GM23338 (cell line): ENCODE results near the gene ITGA4. TPM values are rescaled to one million over a fixed set of nuclear protein-coding genes. Genes with fewer than 3 reads are reported as not detected.
A peak's percentile ranks its signal among the peaks of the same experiment; 100 is the strongest.

Source experiments
- ATAC-seq: fragments of 200-7000 bp; cut with Tn5 transposase; 3 replicates; pipeline ENCODE4 v1.9.1; 2020
- DNase-seq: peaks from one replicate; pipeline ENCODE4 v3.0.0-alpha.2; 2015; ENCODE audit warnings: low spot score
- H2AFZ ChIP-seq: fragments of 200-600 bp; sonication (generic); 2 replicates; pipeline ENCODE4 v1.8.0; 2016; ENCODE audit warnings: antibody characterized with exemption, mild to moderate bottlenecking, moderate library complexity
- H3F3A ChIP-seq: fragments of 200-600 bp; sonication (generic); replicated peaks from 2 replicates; pipeline ENCODE4 v1.8.0; 2017; ENCODE audit warnings: antibody characterized with exemption, mixed run types, low read depth
- H3K27ac ChIP-seq: fragments of 200-600 bp; sonication (generic); 2 replicates; pipeline ENCODE4 v1.6.1; 2016; ENCODE audit warnings: low read depth
- H3K27me3 ChIP-seq: fragments of 200-600 bp; sonication (generic); 2 replicates; pipeline ENCODE4 v1.8.0; 2016; ENCODE audit warnings: mild to moderate bottlenecking, mixed run types, moderate library complexity; ENCODE audit not compliant: insufficient read depth
- H3K36me3 ChIP-seq: fragments of 200-600 bp; sonication (generic); 2 replicates; pipeline ENCODE4 v1.8.0; 2016; ENCODE audit warnings: mild to moderate bottlenecking; ENCODE audit not compliant: insufficient read depth
- H3K4me1 ChIP-seq: fragments of 200-600 bp; sonication (generic); 2 replicates; pipeline ENCODE4 v1.8.0; 2016; ENCODE audit warnings: mild to moderate bottlenecking, moderate library complexity; ENCODE audit not compliant: insufficient read depth
- H3K4me2 ChIP-seq: fragments of 200-600 bp; sonication (generic); 2 replicates; pipeline ENCODE4 v1.7.1; 2017; ENCODE audit warnings: mixed run types
- H3K4me3 ChIP-seq: fragments of 200-600 bp; sonication (generic); 2 replicates; pipeline ENCODE4 v1.6.1; 2016; ENCODE audit warnings: mixed run types
- H3K79me2 ChIP-seq: fragments of 200-600 bp; sonication (generic); replicated peaks from 2 replicates; pipeline ENCODE4 v1.8.0; 2017; ENCODE audit warnings: mild to moderate bottlenecking; ENCODE audit not compliant: insufficient read depth
- H3K9me2 ChIP-seq: fragments of 200-600 bp; sonication (generic); 2 replicates; pipeline ENCODE4 v1.8.0; 2017; ENCODE audit not compliant: insufficient read depth
- H4K20me1 ChIP-seq: fragments of 200-600 bp; sonication (generic); replicated peaks from 2 replicates; pipeline ENCODE4 v1.8.0; 2017; ENCODE audit warnings: mild to moderate bottlenecking; ENCODE audit not compliant: insufficient read depth
- H3K27ac Mint-ChIP-seq: 2 replicates; pipeline ENCODE4 v1.8.0; 2020; ENCODE audit warnings: inconsistent platforms, mild to moderate bottlenecking, moderate library complexity, mixed read lengths
- H3K27me3 Mint-ChIP-seq: 3 replicates; pipeline ENCODE4 v1.8.0; 2022; ENCODE audit warnings: low read depth, mild to moderate bottlenecking, moderate library complexity, mixed read lengths, inconsistent platforms; ENCODE audit not compliant: insufficient read depth, poor library complexity
- H3K36me3 Mint-ChIP-seq: 3 replicates; pipeline ENCODE4 v1.8.0; 2021; ENCODE audit warnings: low read depth, mild to moderate bottlenecking, inconsistent platforms, moderate library complexity, mixed read lengths
- H3K4me1 Mint-ChIP-seq: 3 replicates; pipeline ENCODE4 v1.8.0; 2020; ENCODE audit warnings: mild to moderate bottlenecking, inconsistent platforms, mixed read lengths
- H3K4me3 Mint-ChIP-seq: 3 replicates; pipeline ENCODE4 v1.8.0; 2021; ENCODE audit warnings: moderate library complexity, mild to moderate bottlenecking, inconsistent platforms, mixed read lengths
- H3K9me3 Mint-ChIP-seq: 3 replicates; pipeline ENCODE4 v1.8.0; 2020; ENCODE audit warnings: moderate library complexity, mild to moderate bottlenecking, inconsistent platforms, mixed read lengths
- CREB1 ChIP-seq: fragments of 250-450 bp; sonication (Bioruptor Pico); IDR thresholded peaks from 2 replicates; pipeline ENCODE4 v1.5.0; 2020; ENCODE audit warnings: low read depth, mild to moderate bottlenecking, moderate library complexity
- EZH2 ChIP-seq: fragments of 200-600 bp; sonication (generic); IDR thresholded peaks from one replicate; pipeline ENCODE4 v1.8.0; 2017; ENCODE audit warnings: antibody characterized with exemption, mild to moderate bottlenecking, low read depth; ENCODE audit not compliant: unreplicated experiment
- POLR2AphosphoS5 ChIP-seq: IDR thresholded peaks from 2 replicates; pipeline ENCODE4 v1.6.1; 2016; ENCODE audit warnings: antibody characterized with exemption, low read depth
- STAT1 ChIP-seq: IDR thresholded peaks from one replicate; pipeline ENCODE4 v1.6.1; 2016; ENCODE audit warnings: antibody characterized with exemption; ENCODE audit not compliant: unreplicated experiment
- ZNF114 ChIP-seq: fragments of 250-450 bp; sonication (Bioruptor Pico); IDR thresholded peaks from 2 replicates; pipeline ENCODE4 v1.5.0; 2020; ENCODE audit warnings: mild to moderate bottlenecking, moderate library complexity
- ZNF331 ChIP-seq: fragments of 250-450 bp; sonication (Bioruptor Pico); IDR thresholded peaks from 2 replicates; pipeline ENCODE4 v1.5.0; 2020; ENCODE audit warnings: low read depth, mild to moderate bottlenecking, moderate library complexity
- polyA plus RNA-seq: library from polyadenylated mRNA; unstranded; fragments of >200 nt; fragmentation: Nextera tagmentation; extraction: Ambion mirVana; gene quantifications from 2 replicates; pipeline ENCODE4 v1.2.1, GENCODE V29; 2016
- total RNA-seq: library from RNA; depleted of rRNA; stranded (reverse); fragments of >200 nt; shearing (Covaris generic); gene quantifications from 2 replicates; pipeline ENCODE4 v1.2.3, GENCODE V29; 2014
- TF ChIP-seq, protein P1 (sequence below), 2 experiments: fragments of 200-600 bp in 1 of 2; sonication (generic) in 1 of 2; conservative IDR thresholded peaks; 2 replicates each; pipeline versions ENCODE4 v1.5.1 to v1.6.1; 2016 to 2017; ENCODE audit warnings: antibody characterized with exemption in 2 of 2, low read depth in 2 of 2, mild to moderate bottlenecking in 2 of 2, moderate library complexity in 1 of 2

The ITGA4 gene
- total and polyA plus RNA-seq, 2 experiments from 2014 or later: 1.2 to 4.6 TPM

- Histone ChIP-seq H3F3A (no peaks in the 10 kb centered on the region), H3K4me2 (no peak overlapping the region), H3K4me1 (0 out of 2 replicates have a peak, but pooled peaks cover 9% of the 10 kb centered on the region), H2AFZ (no peak overlapping the region), H3K36me3 (no peaks in the 10 kb centered on the region), H3K9me2 (no peaks in the 10 kb centered on the region), H3K27me3 (no peaks in the 10 kb centered on the region), H3K27ac (no peak overlapping the region), H4K20me1 (no peaks in the 10 kb centered on the region), H3K79me2 (no peaks in the 10 kb centered on the region), H3K4me3 (no peak overlapping the region)
- ATAC-seq: no peak
- no peak for DNase-seq
- no peaks in the 10 kb centered on the region for H3K36me3 Mint-ChIP-seq
- TF ChIP-seq, protein P1, sequence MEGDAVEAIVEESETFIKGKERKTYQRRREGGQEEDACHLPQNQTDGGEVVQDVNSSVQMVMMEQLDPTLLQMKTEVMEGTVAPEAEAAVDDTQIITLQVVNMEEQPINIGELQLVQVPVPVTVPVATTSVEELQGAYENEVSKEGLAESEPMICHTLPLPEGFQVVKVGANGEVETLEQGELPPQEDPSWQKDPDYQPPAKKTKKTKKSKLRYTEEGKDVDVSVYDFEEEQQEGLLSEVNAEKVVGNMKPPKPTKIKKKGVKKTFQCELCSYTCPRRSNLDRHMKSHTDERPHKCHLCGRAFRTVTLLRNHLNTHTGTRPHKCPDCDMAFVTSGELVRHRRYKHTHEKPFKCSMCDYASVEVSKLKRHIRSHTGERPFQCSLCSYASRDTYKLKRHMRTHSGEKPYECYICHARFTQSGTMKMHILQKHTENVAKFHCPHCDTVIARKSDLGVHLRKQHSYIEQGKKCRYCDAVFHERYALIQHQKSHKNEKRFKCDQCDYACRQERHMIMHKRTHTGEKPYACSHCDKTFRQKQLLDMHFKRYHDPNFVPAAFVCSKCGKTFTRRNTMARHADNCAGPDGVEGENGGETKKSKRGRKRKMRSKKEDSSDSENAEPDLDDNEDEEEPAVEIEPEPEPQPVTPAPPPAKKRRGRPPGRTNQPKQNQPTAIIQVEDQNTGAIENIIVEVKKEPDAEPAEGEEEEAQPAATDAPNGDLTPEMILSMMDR (conservative IDR thresholded peaks at IDR 0.05; ENCODE audit: low read depth in 2 of 2): no peak
- TF ChIP-seq POLR2AphosphoS5: no peak
- TF ChIP-seq ZNF114: no peak
- no peak for TF ChIP-seq ZNF331 (CRISPR knock-in tag)
- TF ChIP-seq EZH2: no peak
- H3K27ac Mint-ChIP-seq: no peak overlapping the region
- H3K27me3 Mint-ChIP-seq: peaks cover 3% of the 10 kb centered on the region
- H3K9me3 Mint-ChIP-seq: no peaks in the 10 kb centered on the region
- H3K4me3 Mint-ChIP-seq: no peak overlapping the region
- peaks cover 16% of the 10 kb centered on the region for H3K4me1 Mint-ChIP-seq
Observed at GRCh38 chr2:181552808-181553207, 95.6 kb downstream of the ITGA4 start.

GRCh38 chr2:181553244-181553643 lies 96.1 kb downstream of the ITGA4 start:
- no peak for DNase-seq
- no peak overlapping the region for H3K27ac Mint-ChIP-seq
- ATAC-seq: no peak
- no peak overlapping the region for H3K4me2 ChIP-seq
- no peaks in the 10 kb centered on the region for H3K36me3 ChIP-seq
- H3K4me3 ChIP-seq: no peak overlapping the region
- H3K27ac ChIP-seq: no peak overlapping the region
- H3K79me2 ChIP-seq: no peaks in the 10 kb centered on the region
- no peaks in the 10 kb centered on the region for H3K27me3 ChIP-seq
- peaks cover 16% of the 10 kb centered on the region for H3K4me1 Mint-ChIP-seq
- 0 out of 2 replicates have a peak, but pooled peaks cover 9% of the 10 kb centered on the region for H3K4me1 ChIP-seq
- no peaks in the 10 kb centered on the region for H3K9me2 ChIP-seq
- H3K4me3 Mint-ChIP-seq: no peak overlapping the region
- H4K20me1 ChIP-seq: no peaks in the 10 kb centered on the region
- H3K27me3 Mint-ChIP-seq: peaks cover 3% of the 10 kb centered on the region
- no peak overlapping the region for H2AFZ ChIP-seq
- no peaks in the 10 kb centered on the region for H3K36me3 Mint-ChIP-seq
- no peaks in the 10 kb centered on the region for H3K9me3 Mint-ChIP-seq
- TF ChIP-seq ZNF114 (no peak), ZNF331 (CRISPR knock-in tag) (no peak)
- no peaks in the 10 kb centered on the region for H3F3A ChIP-seq

GRCh38 chr2:181554061-181554830 lies 97.1 kb downstream of the ITGA4 start:
- Histone ChIP-seq H3K4me2 (no peak overlapping the region), H2AFZ (no peak overlapping the region), H3K4me3 (no peak overlapping the region), H3K36me3 (no peaks in the 10 kb centered on the region), H3K27ac (no peak overlapping the region), H3K27me3 (no peaks in the 10 kb centered on the region), H3K79me2 (no peaks in the 10 kb centered on the region), H3K9me2 (no peaks in the 10 kb centered on the region), H3F3A (no peaks in the 10 kb centered on the region), H4K20me1 (no peaks in the 10 kb centered on the region), H3K4me1 (0 out of 2 replicates have a peak, but pooled peaks cover 9% of the 10 kb centered on the region)
- Mint-ChIP-seq H3K27me3 (peaks cover 3% of the 10 kb centered on the region), H3K4me3 (no peak overlapping the region), H3K4me1 (peaks cover 16% of the 10 kb centered on the region), H3K9me3 (no peaks in the 10 kb centered on the region), H3K27ac (no peak overlapping the region), H3K36me3 (no peaks in the 10 kb centered on the region)
- DNase-seq (peak; percentile 50), ATAC-seq (no peak)
- TF ChIP-seq CREB1 (CRISPR knock-in tag) (no peak), STAT1 (no peak), POLR2AphosphoS5 (no peak), ZNF331 (CRISPR knock-in tag) (no peak)
